Endothelial cell of umbilical vein (primary cell): Measurements from ENCODE around the gene TXK. TPM values are rescaled to one million over a fixed set of nuclear protein-coding genes. Genes with fewer than 3 reads are reported as not detected.
"Not testable (repeated sequence)": the region's sequence is repeated elsewhere in the genome, so short reads cannot be mapped to it uniquely, and the experiment has no call there.

Source experiments
- BruUV-seq: library from RNA; stranded (reverse); fragments of 400-500 nt; replicated peaks from 2 replicates; lab custom pipeline; 2021; lab: Mats Ljungman, UMichigan
- CTCF ChIA-PET: fragments of 300-600, 350-600 bp; sonication (Branson Sonifier 250); formaldehyde crosslinking; loops from one replicate; lab custom pipeline; 2021; ENCODE audit warnings: antibody characterized with exemption, inconsistent platforms; lab: Charles Lee
- POLR2A ChIA-PET: fragments of 300-600, 350-600 bp; sonication (Branson Sonifier 250); formaldehyde crosslinking; loops from one replicate; lab custom pipeline; 2021; ENCODE audit warnings: antibody characterized with exemption, inconsistent platforms; lab: Charles Lee
- DNase-seq: peaks from one replicate; pipeline ENCODE4 v3.0.0-alpha.2; 2011; ENCODE audit warnings: low read depth, low spot score
- FAIRE-seq: peaks from 2 replicates; lab custom pipeline; 2011; peaks lifted over from hg19 to GRCh38; lab: Jason Lieb, UNC
- H2AFZ ChIP-seq: 2 replicates; pipeline ENCODE4 v1.6.0; 2012; ENCODE audit warnings: low read depth, low read length, control low read depth, inconsistent platforms
- H3K27ac ChIP-seq: 2 replicates; pipeline ENCODE4 v1.5.1; 2011; ENCODE audit warnings: low read depth, mild to moderate bottlenecking, control low read depth, low read length, moderate library complexity; ENCODE audit not compliant: insufficient read depth
- H3K27me3 ChIP-seq, 2 experiments: 2 replicates each; pipeline versions ENCODE4 v1.6.0 to v1.6.1; 2011; ENCODE audit warnings: low read length in 2 of 2, mixed read lengths in 1 of 2; ENCODE audit not compliant: control insufficient read depth in 2 of 2, insufficient read depth in 2 of 2
- H3K36me3 ChIP-seq, 2 experiments: 2 replicates in 1 of 2; 3 replicates in 1 of 2; pipeline ENCODE4 v1.5.1; 2011; ENCODE audit warnings: low read length in 2 of 2, mild to moderate bottlenecking in 1 of 2, moderate library complexity in 1 of 2; ENCODE audit not compliant: control insufficient read depth in 2 of 2, insufficient read depth in 2 of 2; ENCODE audit errors: extremely low read depth in 1 of 2
- H3K4me1 ChIP-seq: 3 replicates; pipeline ENCODE4 v1.5.1; 2011; ENCODE audit warnings: mild to moderate bottlenecking, low read length; ENCODE audit not compliant: control insufficient read depth, insufficient read depth; ENCODE audit errors: extremely low read depth
- H3K4me2 ChIP-seq: 2 replicates; pipeline ENCODE4 v1.6.1; 2011; ENCODE audit warnings: low read length, control low read depth, mixed read lengths; ENCODE audit not compliant: insufficient read depth
- H3K4me3 ChIP-seq, 3 experiments: fragments of 200-600 bp in 1 of 3; sonication (generic), shearing (Covaris generic) in 1 of 3; replicated peaks in 1 of 3; 2 replicates each; pipeline ENCODE4 v1.5.1; 2011 to 2016; ENCODE audit warnings: control low read depth in 3 of 3, low read length in 3 of 3, mild to moderate bottlenecking in 2 of 3, inconsistent platforms in 1 of 3, low read depth in 1 of 3, moderate library complexity in 1 of 3; ENCODE audit not compliant: insufficient read depth in 1 of 3
- H3K79me2 ChIP-seq: 2 replicates; pipeline ENCODE4 v1.6.0; 2012; ENCODE audit warnings: low read length, inconsistent platforms; ENCODE audit not compliant: control insufficient read depth, insufficient read depth
- H3K9ac ChIP-seq: replicated peaks from 2 replicates; pipeline ENCODE3; 2011; ENCODE audit warnings: low read length, control low read depth; ENCODE audit not compliant: insufficient read depth; ENCODE audit errors: extremely low read depth
- H3K9me1 ChIP-seq: replicated peaks from 3 replicates; pipeline ENCODE4 v1.6.0; 2011; ENCODE audit warnings: mild to moderate bottlenecking, low read length; ENCODE audit not compliant: control insufficient read depth, insufficient read depth; ENCODE audit errors: extremely low read depth
- H3K9me3 ChIP-seq: replicated peaks from 2 replicates; pipeline ENCODE4 v1.5.1; 2012; ENCODE audit warnings: low read length, inconsistent platforms; ENCODE audit not compliant: control insufficient read depth, insufficient read depth
- H4K20me1 ChIP-seq: replicated peaks from 2 replicates; pipeline ENCODE3; 2011; ENCODE audit warnings: mild to moderate bottlenecking, low read length; ENCODE audit not compliant: control insufficient read depth, insufficient read depth; ENCODE audit errors: extremely low read depth
- EZH2 ChIP-seq: IDR thresholded peaks from 2 replicates; pipeline ENCODE4 v1.6.1; 2012; ENCODE audit warnings: borderline replicate concordance, low read depth, mild to moderate bottlenecking, moderate library complexity, low read length, inconsistent platforms; ENCODE audit not compliant: severe bottlenecking
- FOS ChIP-seq: IDR thresholded peaks from 2 replicates; pipeline ENCODE4 v1.6.1; 2011; ENCODE audit warnings: mild to moderate bottlenecking, low read length, moderate library complexity, borderline replicate concordance; ENCODE audit not compliant: insufficient read depth
- GATA2 ChIP-seq: IDR thresholded peaks from 2 replicates; pipeline ENCODE4 v1.7.0; 2011; ENCODE audit warnings: low read depth, mild to moderate bottlenecking, moderate library complexity, mixed read lengths, low read length; ENCODE audit not compliant: insufficient read length, insufficient read depth
- JUN ChIP-seq: IDR thresholded peaks from 2 replicates; pipeline ENCODE4 v1.6.1; 2011; ENCODE audit warnings: borderline replicate concordance, low read depth; ENCODE audit not compliant: insufficient read length, insufficient read depth
- MYC ChIP-seq: IDR thresholded peaks from one replicate; pipeline ENCODE4 v1.6.1; 2011; ENCODE audit warnings: mild to moderate bottlenecking, low read depth, low read length
- POLR2A ChIP-seq: IDR thresholded peaks from 2 replicates; pipeline ENCODE4 v1.6.1; 2012; ENCODE audit warnings: low read depth, mild to moderate bottlenecking, control low read depth, low read length
- POLR2AphosphoS5 ChIP-seq: IDR thresholded peaks from 2 replicates; pipeline ENCODE4 v1.6.1; 2012; ENCODE audit warnings: low read depth, mild to moderate bottlenecking, control low read depth, low read length, moderate library complexity; ENCODE audit not compliant: insufficient read depth
- dilution Hi-C: fragments of 300-500 bp; cut with MboI; formaldehyde crosslinking; loops from one replicate; pipeline ENCODE4 v1.15.0; 2019; ENCODE audit warnings: low sequenced_read_pairs; ENCODE audit not compliant: extremely low pct_ligation_motif_present
- intact Hi-C: fragments of 100-400 bp; cut with micrococcal nuclease; formaldehyde crosslinking; loops from one replicate; pipeline ENCODE4 v1.10.0; 2022
- polyA plus RNA-seq, 4 experiments: library from polyadenylated mRNA; depleted of rRNA in 3 of 4; stranded (reverse) in 3 of 4; unstranded in 1 of 4; fragments of >200 nt; gene quantifications; 2 replicates each; pipeline versions ENCODE4 v1.2.1 to v1.2.3, GENCODE V29; 2011 to 2012; ENCODE audit warnings: missing spikeins in 1 of 4
- total RNA-seq: library from RNA; stranded (reverse); gene quantifications from 2 replicates; pipeline ENCODE4 v1.2.3, GENCODE V29; 2021
- TF ChIP-seq, protein P1 (sequence below), 2 donors: IDR thresholded peaks; 1 replicate in 1 of 2; 2 replicates in 1 of 2; pipeline ENCODE4 v1.5.1; 2011; ENCODE audit warnings: low read length in 2 of 2, mild to moderate bottlenecking in 2 of 2, moderate library complexity in 2 of 2, control low read depth in 1 of 2, inconsistent platforms in 1 of 2, low read depth in 1 of 2; ENCODE audit not compliant: insufficient read depth in 1 of 2; ENCODE audit errors: extremely low read depth in 1 of 2

Gene TXK
- total and polyA plus RNA-seq, 2 donors (not counting 3 experiments of a cell fraction or from before 2014, with no cell fraction given), result 0.26 to 0.97 TPM

DNA sequence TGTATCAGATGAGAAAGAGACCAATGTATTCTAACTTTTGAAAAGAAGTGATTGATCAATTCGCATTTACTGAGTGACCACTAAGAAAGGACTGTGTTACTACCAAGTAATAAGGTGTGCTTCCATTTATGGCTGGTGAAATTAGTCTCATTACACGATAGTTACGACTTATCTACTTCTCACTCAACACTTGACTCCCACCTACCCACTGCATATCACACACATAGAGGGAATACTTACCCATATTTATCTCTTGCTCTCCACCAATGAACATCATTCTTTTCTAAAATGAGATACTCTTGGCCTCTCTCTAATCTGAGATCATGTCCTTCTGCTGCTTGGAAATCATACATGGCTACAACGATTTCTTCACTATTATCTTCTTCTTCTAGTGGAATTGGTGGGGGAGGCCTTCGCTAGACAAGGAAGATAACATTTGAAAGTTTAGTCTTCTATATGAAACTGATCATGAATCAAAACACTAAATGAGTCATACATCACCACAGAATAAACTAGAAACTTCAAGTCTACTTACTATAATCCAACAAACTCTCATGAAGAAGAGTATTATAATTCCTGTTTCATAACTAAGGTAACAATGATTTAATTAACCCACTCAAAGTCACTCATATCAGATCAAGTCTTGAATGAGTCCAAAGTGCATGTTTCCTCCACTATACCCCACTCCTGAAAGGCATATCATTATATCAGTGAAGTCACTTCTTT, 33.7 kb upstream of the TXK start:
- Histone ChIP-seq H3K9ac (no peak overlapping the region), H3K4me3 (no peak overlapping the region), H3K79me2 (no peaks in the 10 kb centered on the region), H3K27ac (no peak overlapping the region), H4K20me1 (no peaks in the 10 kb centered on the region), H3K36me3 (no peaks in the 10 kb centered on the region), H3K9me3 (no peaks in the 10 kb centered on the region), H3K9me1 (no peaks in the 10 kb centered on the region), H2AFZ (no peak overlapping the region), H3K4me1 (no peaks in the 10 kb centered on the region), H3K27me3 (peaks cover 0 to under 1% of the 10 kb centered on the region in 2 experiments), H3K4me2 (no peak overlapping the region)
- TF ChIP-seq JUN, result no peak
- TF ChIP-seq, protein P1, sequence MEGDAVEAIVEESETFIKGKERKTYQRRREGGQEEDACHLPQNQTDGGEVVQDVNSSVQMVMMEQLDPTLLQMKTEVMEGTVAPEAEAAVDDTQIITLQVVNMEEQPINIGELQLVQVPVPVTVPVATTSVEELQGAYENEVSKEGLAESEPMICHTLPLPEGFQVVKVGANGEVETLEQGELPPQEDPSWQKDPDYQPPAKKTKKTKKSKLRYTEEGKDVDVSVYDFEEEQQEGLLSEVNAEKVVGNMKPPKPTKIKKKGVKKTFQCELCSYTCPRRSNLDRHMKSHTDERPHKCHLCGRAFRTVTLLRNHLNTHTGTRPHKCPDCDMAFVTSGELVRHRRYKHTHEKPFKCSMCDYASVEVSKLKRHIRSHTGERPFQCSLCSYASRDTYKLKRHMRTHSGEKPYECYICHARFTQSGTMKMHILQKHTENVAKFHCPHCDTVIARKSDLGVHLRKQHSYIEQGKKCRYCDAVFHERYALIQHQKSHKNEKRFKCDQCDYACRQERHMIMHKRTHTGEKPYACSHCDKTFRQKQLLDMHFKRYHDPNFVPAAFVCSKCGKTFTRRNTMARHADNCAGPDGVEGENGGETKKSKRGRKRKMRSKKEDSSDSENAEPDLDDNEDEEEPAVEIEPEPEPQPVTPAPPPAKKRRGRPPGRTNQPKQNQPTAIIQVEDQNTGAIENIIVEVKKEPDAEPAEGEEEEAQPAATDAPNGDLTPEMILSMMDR (IDR thresholded peaks at IDR 0.05; ENCODE audit: extremely low read depth in 1 of 2, insufficient read depth in 1 of 2, low read depth in 1 of 2, low read length in 2 of 2), result no peak
- no peak for TF ChIP-seq MYC
- no peak for TF ChIP-seq FOS
- no peak for TF ChIP-seq POLR2A
- no peak for TF ChIP-seq GATA2
- TF ChIP-seq POLR2AphosphoS5, result no peak
- no peak for TF ChIP-seq EZH2
- DNase-seq (no peak), FAIRE-seq (no peak)
- dilution Hi-C loops (no loop called here), intact Hi-C loops (loop anchor here (2.0 kb wide), 1 partner anchor 27 kb away; no protein-coding TSS in a partner anchor)
- POLR2A ChIA-PET, result no interaction called here
- BruUV-seq, result no TSS peak
- CTCF ChIA-PET, result no interaction called here

- H4K20me1 ChIP-seq, H2AFZ ChIP-seq, BruUV-seq, dilution Hi-C loops, intact Hi-C loops, H3K4me1 ChIP-seq, H3K79me2 ChIP-seq, CTCF ChIA-PET, H3K36me3 ChIP-seq, POLR2A ChIA-PET, FAIRE-seq, H3K27me3 ChIP-seq, H3K27ac ChIP-seq, H3K4me2 ChIP-seq, H3K9ac ChIP-seq, H3K9me3 ChIP-seq, H3K9me1 ChIP-seq, DNase-seq, H3K4me3 ChIP-seq: not testable (repeated sequence)
Observed at GRCh38 chr4:48164561-48164960, 30.5 kb upstream of the TXK start.
